Testis (tissue), 2 donors: ENCODE measurements around the gene VDAC2.

Source experiments
- POLR2A ChIP-seq: fragments of 450-650 bp; IDR thresholded peaks from one replicate; pipeline ENCODE4 v1.6.1; 2017; ENCODE audit warnings: antibody characterized with exemption, mild to moderate bottlenecking, moderate library complexity
- TF ChIP-seq, protein P1 (sequence below), 3 experiments: fragments of 450-650 bp in 2 of 3; fragments of 200-600 bp in 1 of 3; sonication (generic) in 1 of 3; IDR thresholded peaks; one replicate each; pipeline ENCODE4 v1.5.1; 2016 to 2019; ENCODE audit warnings: antibody characterized with exemption in 3 of 3, mild to moderate bottlenecking in 2 of 3, moderate library complexity in 1 of 3

DNA sequence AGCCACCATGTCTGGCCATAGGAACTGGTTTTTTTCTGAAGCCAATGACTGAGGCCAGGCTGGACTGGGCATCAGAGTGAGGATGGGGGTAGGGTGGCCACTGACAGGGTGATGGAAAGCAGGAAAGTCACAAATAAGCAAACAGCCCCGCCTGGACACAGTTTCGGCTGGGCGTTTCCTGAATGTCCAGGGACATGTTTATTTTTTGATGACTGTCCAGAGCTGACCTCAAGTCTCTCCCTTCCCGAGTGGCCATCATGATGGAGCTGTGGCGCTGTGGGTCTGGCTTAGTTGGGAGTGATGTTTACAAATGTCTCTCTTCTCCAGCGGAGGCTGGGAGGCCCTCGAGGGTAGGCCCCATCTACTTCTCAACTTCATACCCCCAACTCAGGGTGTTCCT lies 62.3 kb downstream of the VDAC2 start:
- TF ChIP-seq POLR2A, result no peak
- TF ChIP-seq, protein P1, sequence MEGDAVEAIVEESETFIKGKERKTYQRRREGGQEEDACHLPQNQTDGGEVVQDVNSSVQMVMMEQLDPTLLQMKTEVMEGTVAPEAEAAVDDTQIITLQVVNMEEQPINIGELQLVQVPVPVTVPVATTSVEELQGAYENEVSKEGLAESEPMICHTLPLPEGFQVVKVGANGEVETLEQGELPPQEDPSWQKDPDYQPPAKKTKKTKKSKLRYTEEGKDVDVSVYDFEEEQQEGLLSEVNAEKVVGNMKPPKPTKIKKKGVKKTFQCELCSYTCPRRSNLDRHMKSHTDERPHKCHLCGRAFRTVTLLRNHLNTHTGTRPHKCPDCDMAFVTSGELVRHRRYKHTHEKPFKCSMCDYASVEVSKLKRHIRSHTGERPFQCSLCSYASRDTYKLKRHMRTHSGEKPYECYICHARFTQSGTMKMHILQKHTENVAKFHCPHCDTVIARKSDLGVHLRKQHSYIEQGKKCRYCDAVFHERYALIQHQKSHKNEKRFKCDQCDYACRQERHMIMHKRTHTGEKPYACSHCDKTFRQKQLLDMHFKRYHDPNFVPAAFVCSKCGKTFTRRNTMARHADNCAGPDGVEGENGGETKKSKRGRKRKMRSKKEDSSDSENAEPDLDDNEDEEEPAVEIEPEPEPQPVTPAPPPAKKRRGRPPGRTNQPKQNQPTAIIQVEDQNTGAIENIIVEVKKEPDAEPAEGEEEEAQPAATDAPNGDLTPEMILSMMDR (IDR thresholded peaks at IDR 0.05), result no peak
